Upper lobe of left lung (tissue), 4 donors: Measurements from ENCODE around the gene SLC25A47.

Source experiments
- EP300 ChIP-seq, 4 donors: sonication (generic); formaldehyde crosslinking; IDR thresholded peaks; one replicate each; pipeline ENCODE4 v1.5.1; 2017; ENCODE audit warnings: antibody characterized with exemption in 4 of 4, control low read depth in 2 of 4
- POLR2A ChIP-seq, 4 donors: fragments of 450-650 bp; IDR thresholded peaks; one replicate each; pipeline ENCODE4 v1.5.1; 2016 to 2017; ENCODE audit warnings: antibody characterized with exemption in 4 of 4, mild to moderate bottlenecking in 2 of 4
- TF ChIP-seq, protein P1 (sequence below), 6 experiments: fragments of 450-650 bp in 4 of 6; fragments of 200-600 bp in 2 of 6; sonication (generic) in 2 of 6; IDR thresholded peaks; one replicate each; pipeline ENCODE4 v1.5.1; 2016 to 2019; ENCODE audit warnings: antibody characterized with exemption in 6 of 6

DNA sequence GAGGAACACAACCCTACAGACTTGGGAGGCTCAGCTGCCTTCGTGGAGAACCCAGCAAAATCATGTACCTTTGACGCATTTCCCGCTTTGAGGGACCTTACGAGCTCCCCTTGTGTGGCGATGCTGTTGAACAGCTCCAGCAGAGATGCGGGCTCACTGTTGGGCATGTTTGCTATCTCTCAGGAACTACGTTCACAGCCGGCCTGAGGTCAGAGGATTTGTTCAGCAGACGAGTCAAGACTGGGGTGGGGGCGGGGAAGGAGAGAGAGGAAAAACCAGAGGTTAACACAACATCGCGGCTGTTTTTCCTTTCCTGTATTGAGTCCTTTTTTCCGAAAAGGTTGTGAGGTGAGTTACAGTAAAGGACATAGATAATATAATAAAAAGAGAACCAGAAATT, 45.9 kb downstream of the SLC25A47 start:
- TF ChIP-seq POLR2A (IDR thresholded peaks at IDR 0.05) (no peak), EP300 (IDR thresholded peaks at IDR 0.05) (no peak)
- TF ChIP-seq, protein P1, sequence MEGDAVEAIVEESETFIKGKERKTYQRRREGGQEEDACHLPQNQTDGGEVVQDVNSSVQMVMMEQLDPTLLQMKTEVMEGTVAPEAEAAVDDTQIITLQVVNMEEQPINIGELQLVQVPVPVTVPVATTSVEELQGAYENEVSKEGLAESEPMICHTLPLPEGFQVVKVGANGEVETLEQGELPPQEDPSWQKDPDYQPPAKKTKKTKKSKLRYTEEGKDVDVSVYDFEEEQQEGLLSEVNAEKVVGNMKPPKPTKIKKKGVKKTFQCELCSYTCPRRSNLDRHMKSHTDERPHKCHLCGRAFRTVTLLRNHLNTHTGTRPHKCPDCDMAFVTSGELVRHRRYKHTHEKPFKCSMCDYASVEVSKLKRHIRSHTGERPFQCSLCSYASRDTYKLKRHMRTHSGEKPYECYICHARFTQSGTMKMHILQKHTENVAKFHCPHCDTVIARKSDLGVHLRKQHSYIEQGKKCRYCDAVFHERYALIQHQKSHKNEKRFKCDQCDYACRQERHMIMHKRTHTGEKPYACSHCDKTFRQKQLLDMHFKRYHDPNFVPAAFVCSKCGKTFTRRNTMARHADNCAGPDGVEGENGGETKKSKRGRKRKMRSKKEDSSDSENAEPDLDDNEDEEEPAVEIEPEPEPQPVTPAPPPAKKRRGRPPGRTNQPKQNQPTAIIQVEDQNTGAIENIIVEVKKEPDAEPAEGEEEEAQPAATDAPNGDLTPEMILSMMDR (IDR thresholded peaks at IDR 0.05), result no peak
